Endometrial microvascular endothelial cells (primary cell): ENCODE results near the gene JAML. TPM values are rescaled to one million over a fixed set of nuclear protein-coding genes. Genes with fewer than 3 reads are reported as not detected.
"Not testable (repeated sequence)": the region's sequence is repeated elsewhere in the genome, so short reads cannot be mapped to it uniquely, and the experiment has no call there.

Experiments
- in situ Hi-C: cut with HindIII; loops from 2 replicates; pipeline ENCODE4 v1.10.0; 2017; ENCODE audit warnings: low sequenced_read_pairs, low pct_unique_long_range_greater_than_20kb; ENCODE audit errors: inconsistent ontology term
- total RNA-seq: library from RNA; depleted of rRNA; stranded (reverse); fragments of >200 nt; gene quantifications from one replicate; pipeline ENCODE4 v1.2.3, GENCODE V29; 2015; ENCODE audit errors: inconsistent ontology term

JAML gene
- total RNA-seq, 1 donor from 2014 or later: not detected

GRCh38 chr11:118201966-118202365 is 22.8 kb downstream of the JAML start:
- in situ Hi-C loops: no loop called here

GRCh38 chr11:118200901-118201680 is 23.7 kb downstream of the JAML start:
- in situ Hi-C loops: no loop called here

- in situ Hi-C loops: no loop called here
These were observed 24.3 kb downstream of the JAML start for GRCh38 chr11:118200497-118200896.

GRCh38 chr11:118199135-118199534 is 25.7 kb downstream of the JAML start:
- in situ Hi-C loops: no loop called here

GRCh38 chr11:118198370-118198769 is 26.4 kb downstream of the JAML start:
- in situ Hi-C loops: no loop called here

GRCh38 chr11:118194835-118195627 is 29.8 kb downstream of the JAML start:
- in situ Hi-C loops: no loop called here

GRCh38 chr11:118193910-118194566 is 30.8 kb downstream of the JAML start:
- in situ Hi-C loops: no loop called here

GRCh38 chr11:118192817-118193216 is 32.0 kb downstream of the JAML start:
- in situ Hi-C loops: not testable (repeated sequence)

- in situ Hi-C loops: not testable (repeated sequence)
These were observed 33.8 kb downstream of the JAML start for GRCh38 chr11:118190942-118191506.

- in situ Hi-C loops: no loop called here
These were observed 38.3 kb downstream of the JAML start for GRCh38 chr11:118186346-118187107.

GRCh38 chr11:118184784-118185579 is 39.8 kb downstream of the JAML start:
- in situ Hi-C loops: no loop called here

- in situ Hi-C loops: not testable (repeated sequence)
These were observed 41.1 kb downstream of the JAML start for GRCh38 chr11:118183691-118184090.

- in situ Hi-C loops: no loop called here
These were observed 44.5 kb downstream of the JAML start for GRCh38 chr11:118180300-118180703.

- in situ Hi-C loops: no loop called here
These were observed 48.1 kb downstream of the JAML start for GRCh38 chr11:118176778-118177134.

GRCh38 chr11:118175993-118176777 is 48.6 kb downstream of the JAML start, which contains the start of gene SCN2B:
SCN2B (minus strand) TSS chr11:118176639; CDS start chr11:118176431, 208 bp downstream.
- in situ Hi-C loops: no loop called here

GRCh38 chr11:118175031-118175992 is 49.5 kb downstream of the JAML start:
- in situ Hi-C loops: no loop called here
